ENCODE measurements around the gene SPINK14.

The SPINK14 gene

DNA sequence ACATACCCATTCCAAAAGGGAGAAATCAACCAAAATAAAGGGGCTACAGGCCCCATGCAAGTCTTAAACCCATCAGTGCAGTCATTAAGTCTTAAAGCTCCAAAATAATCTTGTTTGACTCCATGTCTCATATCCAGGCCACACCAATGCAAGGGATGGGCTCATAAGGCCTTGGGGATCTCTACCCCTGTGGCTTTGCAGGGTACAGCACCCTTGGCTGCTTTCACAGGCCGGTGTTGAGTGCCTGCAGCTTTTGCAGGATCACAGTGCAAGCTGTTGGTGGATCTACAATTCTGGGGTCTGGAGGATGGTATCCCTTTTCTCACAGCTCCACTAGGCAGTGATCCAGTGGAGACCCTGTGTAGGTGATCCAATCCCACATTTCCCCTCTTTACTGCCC lies 5.0 kb upstream of the SPINK14 start:
- no peak overlapping the region for H3K4me3 ChIP-seq (ENCODE audit: low read depth, low read length)
- no peak for DNase-seq (ENCODE audit: low read depth)
- TF ChIP-seq, protein P1, sequence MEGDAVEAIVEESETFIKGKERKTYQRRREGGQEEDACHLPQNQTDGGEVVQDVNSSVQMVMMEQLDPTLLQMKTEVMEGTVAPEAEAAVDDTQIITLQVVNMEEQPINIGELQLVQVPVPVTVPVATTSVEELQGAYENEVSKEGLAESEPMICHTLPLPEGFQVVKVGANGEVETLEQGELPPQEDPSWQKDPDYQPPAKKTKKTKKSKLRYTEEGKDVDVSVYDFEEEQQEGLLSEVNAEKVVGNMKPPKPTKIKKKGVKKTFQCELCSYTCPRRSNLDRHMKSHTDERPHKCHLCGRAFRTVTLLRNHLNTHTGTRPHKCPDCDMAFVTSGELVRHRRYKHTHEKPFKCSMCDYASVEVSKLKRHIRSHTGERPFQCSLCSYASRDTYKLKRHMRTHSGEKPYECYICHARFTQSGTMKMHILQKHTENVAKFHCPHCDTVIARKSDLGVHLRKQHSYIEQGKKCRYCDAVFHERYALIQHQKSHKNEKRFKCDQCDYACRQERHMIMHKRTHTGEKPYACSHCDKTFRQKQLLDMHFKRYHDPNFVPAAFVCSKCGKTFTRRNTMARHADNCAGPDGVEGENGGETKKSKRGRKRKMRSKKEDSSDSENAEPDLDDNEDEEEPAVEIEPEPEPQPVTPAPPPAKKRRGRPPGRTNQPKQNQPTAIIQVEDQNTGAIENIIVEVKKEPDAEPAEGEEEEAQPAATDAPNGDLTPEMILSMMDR (IDR thresholded peaks at IDR 0.05; ENCODE audit: control insufficient read depth, extremely low read depth, insufficient read depth) = no peak

DNA sequence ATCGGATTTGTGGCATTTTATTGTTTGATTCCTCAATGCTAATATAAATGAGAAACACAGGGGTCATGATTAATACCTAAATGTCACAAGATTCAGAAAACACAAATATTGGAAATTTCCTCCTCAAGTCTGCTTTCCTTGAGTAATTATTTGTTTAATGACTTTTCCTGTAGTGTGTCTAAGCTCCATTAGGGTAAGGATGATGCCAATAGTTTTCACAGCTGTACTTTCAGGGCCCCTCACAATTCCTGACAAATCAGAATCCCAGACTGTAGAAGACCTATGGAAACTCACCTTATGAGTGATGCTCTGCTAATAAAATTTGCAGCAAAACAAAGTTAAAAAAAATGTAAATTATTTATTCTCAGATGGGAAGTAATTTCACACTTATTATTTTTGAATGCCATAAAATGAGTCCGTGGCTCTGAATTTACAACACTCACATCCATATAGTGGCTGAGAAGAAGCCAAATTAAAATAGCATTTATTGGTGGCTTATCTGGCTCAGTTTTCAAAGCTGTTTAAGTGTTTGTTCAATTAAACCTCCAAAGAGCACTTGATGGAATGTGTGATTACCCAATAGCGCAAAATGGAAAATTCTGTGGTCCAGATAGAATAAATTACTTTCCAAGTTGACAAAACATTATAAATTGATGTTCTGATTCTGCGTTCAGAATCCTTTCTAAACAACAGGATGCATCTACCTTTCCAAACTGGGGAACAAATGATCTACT lies 1.6 kb upstream of the SPINK14 start:
- TF ChIP-seq, protein P1 (IDR thresholded peaks at IDR 0.05; ENCODE audit: control insufficient read depth, extremely low read depth, insufficient read depth) = no peak
- no peak overlapping the region for H3K4me3 ChIP-seq (ENCODE audit: low read depth, low read length)
- DNase-seq (ENCODE audit: low read depth) = no peak

DNA sequence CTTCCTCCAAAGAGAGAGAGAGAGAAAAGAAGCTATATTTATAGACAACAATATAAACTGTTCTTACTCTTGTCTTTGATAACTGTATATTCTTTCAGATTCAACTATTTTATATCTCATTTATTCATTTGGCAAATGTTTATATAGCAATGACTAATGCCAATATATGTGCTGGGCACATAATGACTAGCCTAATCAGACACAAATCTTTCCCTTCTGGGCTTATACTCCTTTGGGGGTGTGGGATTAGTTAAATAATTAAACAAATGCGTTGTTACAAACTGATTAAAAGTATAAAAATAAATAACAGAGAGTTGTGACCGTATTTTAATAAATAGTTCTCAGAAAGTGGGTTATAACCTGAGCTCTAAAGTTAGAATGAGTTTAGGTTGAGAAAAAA lies 4.0 kb downstream of the SPINK14 start:
- TF ChIP-seq, protein P1 (IDR thresholded peaks at IDR 0.05; ENCODE audit: control insufficient read depth, extremely low read depth, insufficient read depth) = no peak
- H3K4me3 ChIP-seq (ENCODE audit: low read depth, low read length) = no peak overlapping the region
- DNase-seq (ENCODE audit: low read depth) = no peak

DNA sequence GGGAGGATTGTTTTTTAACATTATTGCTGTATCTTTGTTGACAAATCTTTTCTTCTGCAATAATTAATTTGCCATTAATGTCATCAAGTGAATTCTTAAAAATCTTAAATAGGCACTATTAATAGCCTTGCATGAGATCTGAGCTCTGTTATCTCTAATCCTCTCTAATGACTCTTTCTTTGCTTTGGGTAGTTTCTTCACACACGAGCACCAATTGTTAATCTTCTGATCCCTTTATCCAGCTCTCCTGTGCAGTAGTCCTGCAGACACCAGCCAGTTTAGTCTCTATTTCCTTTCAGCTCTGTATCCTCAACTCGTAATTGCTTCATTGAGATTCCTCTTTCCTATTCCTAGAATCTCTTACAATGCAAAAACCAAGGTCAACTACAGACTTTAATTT lies 8.1 kb downstream of the SPINK14 start:
- TF ChIP-seq, protein P1 (IDR thresholded peaks at IDR 0.05; ENCODE audit: control insufficient read depth, extremely low read depth, insufficient read depth) = no peak
- no peak overlapping the region for H3K4me3 ChIP-seq (ENCODE audit: low read depth, low read length)

DNA sequence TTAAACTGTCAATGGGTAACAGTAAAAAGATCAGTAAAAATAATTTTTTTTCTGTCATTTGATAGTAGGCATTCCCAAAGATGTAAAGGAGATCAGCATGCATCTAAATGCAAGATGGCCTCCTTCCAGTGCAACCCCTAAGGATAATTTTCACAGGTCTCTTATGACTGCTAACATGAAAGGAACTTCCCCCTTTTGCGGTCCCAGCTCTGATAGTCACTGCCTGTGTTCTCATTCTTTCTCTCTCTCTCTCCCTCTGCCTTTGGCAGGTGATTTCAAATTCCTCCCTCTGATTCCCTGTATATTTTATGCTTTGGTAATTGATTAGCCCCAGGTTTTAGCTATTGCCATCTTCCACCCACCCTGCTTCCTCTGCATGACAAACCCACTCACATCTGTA lies 8.9 kb downstream of the SPINK14 start:
- no peak for DNase-seq (ENCODE audit: low read depth)
- no peak overlapping the region for H3K4me3 ChIP-seq (ENCODE audit: low read depth, low read length)
- TF ChIP-seq, protein P1 (IDR thresholded peaks at IDR 0.05; ENCODE audit: control insufficient read depth, extremely low read depth, insufficient read depth) = no peak

More for the DNA sequence above, 8.1 kb downstream of the SPINK14 start:
- DNase-seq (ENCODE audit: low read depth) = no peak

DNA sequence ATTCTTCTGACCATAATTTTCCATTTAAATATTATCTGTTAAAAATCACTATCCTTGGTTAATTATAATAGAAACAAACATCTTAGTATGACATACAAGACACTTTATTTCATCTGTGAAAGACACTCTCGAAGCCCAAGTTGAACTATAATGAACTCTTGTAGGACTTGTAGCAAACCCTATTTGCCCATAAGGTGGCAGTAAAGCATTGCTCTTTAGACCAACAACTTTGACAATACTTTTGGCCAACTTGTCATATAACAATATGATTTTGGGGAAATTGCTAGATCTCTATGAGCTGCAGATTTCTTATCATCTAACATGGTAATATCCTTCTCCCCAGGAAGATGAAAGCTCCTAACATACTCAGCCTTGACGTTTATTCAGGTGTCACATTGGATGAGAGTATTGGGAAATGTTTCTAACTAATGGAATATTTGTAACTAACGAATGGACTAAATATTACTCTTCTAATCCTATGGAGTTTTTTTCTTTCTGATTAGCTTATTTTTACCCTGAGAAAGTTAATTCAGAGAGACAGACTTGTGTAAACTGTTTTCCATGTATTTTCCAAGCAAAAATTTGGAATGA lies 11.0 kb downstream of the SPINK14 start:
- no peak overlapping the region for H3K4me3 ChIP-seq (ENCODE audit: low read depth, low read length)
- DNase-seq (ENCODE audit: low read depth) = peak; percentile 66

More for the DNA sequence above, 11.0 kb downstream of the SPINK14 start:
- TF ChIP-seq, protein P1 (IDR thresholded peaks at IDR 0.05; ENCODE audit: control insufficient read depth, extremely low read depth, insufficient read depth) = peak; percentile 71

All from LNCaP clone FGC (cell line).